Prostate gland (tissue), 2 donors: ENCODE results near the gene SLC25A24.

Experiments used
- POLR2A ChIP-seq: fragments of 450-650 bp; IDR thresholded peaks from one replicate; pipeline ENCODE4 v1.6.1; 2016; ENCODE audit warnings: antibody characterized with exemption, mild to moderate bottlenecking
- POLR2AphosphoS5 ChIP-seq: sonication (generic); formaldehyde crosslinking; IDR thresholded peaks from one replicate; pipeline ENCODE4 v1.6.1; 2017; ENCODE audit warnings: antibody characterized with exemption
- TF ChIP-seq, protein P1 (sequence below), 4 experiments: fragments of 200-600 bp in 2 of 4; fragments of 450-650 bp in 2 of 4; sonication (generic) in 2 of 4; IDR thresholded peaks; 1 replicate in 3 of 4; 2 replicates in 1 of 4; pipeline ENCODE4 v1.5.1; 2016 to 2019; ENCODE audit warnings: antibody characterized with exemption in 4 of 4, mild to moderate bottlenecking in 2 of 4, moderate library complexity in 2 of 4

DNA sequence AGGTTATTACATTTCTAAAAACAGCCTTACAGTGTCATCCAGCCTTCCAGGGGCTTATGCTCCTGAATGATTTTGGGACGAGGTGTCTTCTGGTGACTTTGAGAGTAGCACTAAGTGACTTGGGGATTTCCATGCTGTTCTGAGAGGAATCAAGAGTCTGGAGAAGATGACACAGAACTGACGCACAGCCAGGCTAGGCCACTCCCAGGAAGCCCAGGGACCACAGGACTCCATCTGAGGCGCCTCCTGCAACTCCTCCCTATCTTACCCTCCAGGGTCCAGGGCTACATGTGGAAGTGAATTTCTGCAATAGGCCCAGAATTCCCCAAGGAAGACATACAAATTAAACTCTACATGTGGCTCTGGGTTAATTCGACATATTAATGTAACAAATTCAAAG is 92.5 kb downstream of the SLC25A24 start:
- TF ChIP-seq, protein P1, sequence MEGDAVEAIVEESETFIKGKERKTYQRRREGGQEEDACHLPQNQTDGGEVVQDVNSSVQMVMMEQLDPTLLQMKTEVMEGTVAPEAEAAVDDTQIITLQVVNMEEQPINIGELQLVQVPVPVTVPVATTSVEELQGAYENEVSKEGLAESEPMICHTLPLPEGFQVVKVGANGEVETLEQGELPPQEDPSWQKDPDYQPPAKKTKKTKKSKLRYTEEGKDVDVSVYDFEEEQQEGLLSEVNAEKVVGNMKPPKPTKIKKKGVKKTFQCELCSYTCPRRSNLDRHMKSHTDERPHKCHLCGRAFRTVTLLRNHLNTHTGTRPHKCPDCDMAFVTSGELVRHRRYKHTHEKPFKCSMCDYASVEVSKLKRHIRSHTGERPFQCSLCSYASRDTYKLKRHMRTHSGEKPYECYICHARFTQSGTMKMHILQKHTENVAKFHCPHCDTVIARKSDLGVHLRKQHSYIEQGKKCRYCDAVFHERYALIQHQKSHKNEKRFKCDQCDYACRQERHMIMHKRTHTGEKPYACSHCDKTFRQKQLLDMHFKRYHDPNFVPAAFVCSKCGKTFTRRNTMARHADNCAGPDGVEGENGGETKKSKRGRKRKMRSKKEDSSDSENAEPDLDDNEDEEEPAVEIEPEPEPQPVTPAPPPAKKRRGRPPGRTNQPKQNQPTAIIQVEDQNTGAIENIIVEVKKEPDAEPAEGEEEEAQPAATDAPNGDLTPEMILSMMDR (IDR thresholded peaks at IDR 0.05): no peak
- TF ChIP-seq POLR2A (no peak), POLR2AphosphoS5 (no peak)
